AG10803 (cell line): ENCODE data around the gene ADRA2C.

Experiments
- DNase-seq: peaks from one replicate; pipeline ENCODE4 v3.0.0; 2010; ENCODE audit warnings: low read depth
- H3K4me3 ChIP-seq: 2 replicates; pipeline ENCODE4 v1.5.1; 2011; ENCODE audit warnings: mild to moderate bottlenecking, low read length, control low read depth
- CTCF ChIP-seq: conservative IDR thresholded peaks from 2 replicates; pipeline ENCODE4 v1.5.1; 2011; ENCODE audit warnings: mild to moderate bottlenecking, low read length, control low read depth, inconsistent platforms

Gene ADRA2C

GRCh38 chr4:3721186-3721585, 45.0 kb upstream of the ADRA2C start:
- no peak overlapping the region for H3K4me3 ChIP-seq
- DNase-seq: no peak

GRCh38 chr4:3721627-3722026, 44.6 kb upstream of the ADRA2C start:
- DNase-seq: no peak
- H3K4me3 ChIP-seq: no peak overlapping the region
- no peak for TF ChIP-seq CTCF

More at GRCh38 chr4:3721186-3721585, 45.0 kb upstream of the ADRA2C start:
- TF ChIP-seq CTCF: no peak

GRCh38 chr4:3722446-3723231, 43.5 kb upstream of the ADRA2C start:
- TF ChIP-seq CTCF: no peak
- DNase-seq: no peak

GRCh38 chr4:3723232-3723642, 42.9 kb upstream of the ADRA2C start:
- DNase-seq: no peak
- H3K4me3 ChIP-seq: no peak overlapping the region
- no peak for TF ChIP-seq CTCF

More at GRCh38 chr4:3722446-3723231, 43.5 kb upstream of the ADRA2C start:
- H3K4me3 ChIP-seq: no peak overlapping the region

GRCh38 chr4:3724319-3725231, 41.6 kb upstream of the ADRA2C start:
- TF ChIP-seq CTCF: no peak
- H3K4me3 ChIP-seq: no peak overlapping the region
- DNase-seq: no peak

GRCh38 chr4:3725936-3726870, 40.0 kb upstream of the ADRA2C start:
- DNase-seq: no peak
- H3K4me3 ChIP-seq: no peak overlapping the region
- TF ChIP-seq CTCF: no peak
